ENCODE results near the gene WWOX.

Gene WWOX

DNA sequence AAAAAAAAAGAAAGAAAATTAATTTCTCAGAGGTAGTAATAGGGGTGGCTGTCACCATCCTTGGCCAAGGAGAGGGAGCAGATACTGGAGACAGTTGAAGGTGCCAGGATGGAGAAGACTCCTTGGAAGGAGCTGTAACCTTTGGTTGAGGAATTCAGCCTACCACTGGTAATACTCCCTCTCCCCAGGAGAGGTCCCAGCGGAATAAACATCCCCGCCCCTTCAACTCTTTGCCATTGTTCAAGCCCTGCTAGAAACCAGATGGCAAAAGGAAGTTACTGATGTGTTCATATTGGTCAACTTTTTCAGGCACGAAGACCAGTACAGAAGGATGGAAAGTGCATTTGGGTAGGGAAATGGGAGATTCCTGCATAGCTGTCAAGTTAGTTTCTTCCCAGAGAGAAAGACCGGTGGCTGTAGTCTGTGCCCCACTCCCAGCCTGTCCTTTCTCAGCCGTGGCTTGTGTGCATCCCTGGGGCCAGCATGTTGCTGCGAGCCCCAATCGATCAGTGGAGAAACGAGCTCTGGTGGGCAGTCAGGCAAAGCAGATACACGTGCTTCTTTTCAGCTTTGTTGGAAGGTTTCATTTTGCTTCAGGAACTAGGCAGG lies 889.0 kb downstream of the WWOX start:
- in situ Hi-C loops (cut with HindIII; ENCODE audit: low sequenced_read_pairs), result no loop called here

GRCh38 chr16:78990309-78990701 lies 890.9 kb downstream of the WWOX start:
- in situ Hi-C loops (cut with HindIII; ENCODE audit: low sequenced_read_pairs), result no loop called here

- in situ Hi-C loops (cut with HindIII; ENCODE audit: low sequenced_read_pairs), result no loop called here
These were observed 892.5 kb downstream of the WWOX start for GRCh38 chr16:78992001-78992400.

- in situ Hi-C loops (cut with HindIII; ENCODE audit: low sequenced_read_pairs), result no loop called here
These were observed 893.9 kb downstream of the WWOX start for GRCh38 chr16:78993346-78993745.

DNA sequence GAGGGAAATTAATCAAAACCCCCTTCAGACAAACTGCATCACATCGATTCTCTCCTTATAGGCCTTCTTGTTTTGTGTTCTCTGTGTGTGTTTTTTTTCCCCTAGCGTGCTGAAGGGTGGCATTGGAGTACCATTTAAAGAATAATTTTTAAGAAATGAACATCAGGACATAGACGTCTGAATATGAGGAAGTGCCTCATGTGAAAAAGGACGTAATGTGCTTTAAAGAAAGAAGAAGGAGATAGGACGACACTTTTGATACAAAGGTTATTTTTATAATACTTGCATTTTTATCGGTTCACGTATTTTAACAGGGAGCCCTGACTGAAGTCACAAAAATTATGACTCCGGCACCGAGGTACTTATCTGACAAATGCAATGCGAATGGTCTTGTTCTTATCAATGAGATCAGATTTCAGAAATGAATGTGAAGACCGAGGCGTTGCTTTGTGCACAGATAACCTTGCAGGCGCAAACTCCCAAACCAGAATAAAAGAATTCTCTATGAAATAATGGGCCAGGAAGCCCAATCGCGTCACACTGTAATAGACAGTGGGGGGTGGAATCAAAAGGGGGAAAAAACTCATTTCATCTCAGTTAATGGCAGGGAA lies 894.8 kb downstream of the WWOX start:
- in situ Hi-C loops (cut with HindIII; ENCODE audit: low sequenced_read_pairs), result no loop called here

DNA sequence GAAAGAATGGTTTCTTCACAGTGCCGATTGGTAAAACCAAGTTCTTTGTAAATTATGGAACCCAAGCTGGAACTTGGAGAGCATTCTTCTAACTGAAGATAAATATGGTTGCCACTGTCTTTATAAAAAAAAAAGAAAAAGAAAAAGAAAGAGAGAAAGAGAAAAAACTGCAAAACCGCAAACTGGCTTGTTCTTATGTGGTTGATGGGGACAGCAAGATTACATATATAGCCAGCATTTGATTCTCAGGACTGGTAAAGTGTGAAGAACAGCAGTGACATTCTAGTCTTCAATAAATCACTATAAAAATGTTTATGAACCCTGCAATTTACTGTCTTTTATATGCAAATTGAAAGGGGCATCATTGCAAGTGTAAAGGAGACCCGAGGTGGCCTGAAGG lies 896.0 kb downstream of the WWOX start:
- in situ Hi-C loops (cut with HindIII; ENCODE audit: low sequenced_read_pairs), result no loop called here

- in situ Hi-C loops (cut with HindIII; ENCODE audit: low sequenced_read_pairs), result no loop called here
These were observed 897.3 kb downstream of the WWOX start for GRCh38 chr16:78996790-78997189.

- in situ Hi-C loops (cut with HindIII; ENCODE audit: low sequenced_read_pairs), result no loop called here
These were observed 899.4 kb downstream of the WWOX start for GRCh38 chr16:78998879-78999278.

- in situ Hi-C loops (cut with HindIII; ENCODE audit: low sequenced_read_pairs), result no loop called here
These were observed 901.9 kb downstream of the WWOX start for GRCh38 chr16:79001156-79001967.

- in situ Hi-C loops (cut with HindIII; ENCODE audit: low sequenced_read_pairs), result no loop called here
These were observed 903.7 kb downstream of the WWOX start for GRCh38 chr16:79003026-79003609.

- in situ Hi-C loops (cut with HindIII; ENCODE audit: low sequenced_read_pairs), result no loop called here
These were observed 904.9 kb downstream of the WWOX start for GRCh38 chr16:79004309-79004708.

- in situ Hi-C loops (cut with HindIII; ENCODE audit: low sequenced_read_pairs), result no loop called here
These were observed 905.6 kb downstream of the WWOX start for GRCh38 chr16:79005096-79005495.

DNA sequence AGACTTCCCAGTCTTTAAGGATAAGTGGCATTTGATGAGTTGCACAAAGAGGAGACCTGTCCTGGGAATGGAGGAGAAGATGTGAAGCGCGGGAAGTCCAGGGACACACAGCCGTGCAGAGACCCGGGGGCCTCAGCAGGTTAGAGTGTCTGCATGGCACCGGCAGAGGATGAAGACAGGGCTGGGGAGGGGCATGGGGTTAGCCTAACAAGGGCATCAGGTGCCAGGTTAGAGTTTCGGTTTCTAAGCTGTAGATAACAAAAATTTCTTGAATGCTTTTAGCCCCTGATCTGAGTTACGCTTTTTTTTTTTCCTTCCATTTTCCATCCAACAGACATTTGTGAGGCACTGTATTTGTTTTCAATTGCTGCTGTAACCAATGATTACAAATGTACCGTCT lies 906.8 kb downstream of the WWOX start:
- in situ Hi-C loops (cut with HindIII; ENCODE audit: low sequenced_read_pairs), result no loop called here

DNA sequence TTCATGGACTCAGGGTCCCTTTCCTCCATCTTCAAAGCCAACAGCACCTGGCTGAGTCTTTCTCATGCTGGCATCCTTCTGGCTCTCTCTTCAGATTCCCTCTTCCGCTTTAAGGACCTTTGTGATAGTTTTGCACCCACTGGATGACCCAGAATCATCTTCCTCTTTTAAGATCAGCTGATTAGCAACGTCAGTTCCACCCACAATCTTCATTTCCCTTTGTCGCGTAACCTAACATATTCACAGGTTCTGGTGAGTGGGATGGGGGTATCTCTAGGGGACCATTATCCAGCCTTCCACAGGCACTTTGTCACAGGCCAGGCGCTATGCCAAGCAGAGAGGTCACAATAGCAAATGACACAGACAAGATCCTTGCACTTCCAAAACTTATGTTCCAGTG lies 907.3 kb downstream of the WWOX start:
- in situ Hi-C loops (cut with HindIII; ENCODE audit: low sequenced_read_pairs), result no loop called here

GRCh38 chr16:79007614-79008013 lies 908.2 kb downstream of the WWOX start:
- in situ Hi-C loops (cut with HindIII; ENCODE audit: low sequenced_read_pairs), result no loop called here

DNA sequence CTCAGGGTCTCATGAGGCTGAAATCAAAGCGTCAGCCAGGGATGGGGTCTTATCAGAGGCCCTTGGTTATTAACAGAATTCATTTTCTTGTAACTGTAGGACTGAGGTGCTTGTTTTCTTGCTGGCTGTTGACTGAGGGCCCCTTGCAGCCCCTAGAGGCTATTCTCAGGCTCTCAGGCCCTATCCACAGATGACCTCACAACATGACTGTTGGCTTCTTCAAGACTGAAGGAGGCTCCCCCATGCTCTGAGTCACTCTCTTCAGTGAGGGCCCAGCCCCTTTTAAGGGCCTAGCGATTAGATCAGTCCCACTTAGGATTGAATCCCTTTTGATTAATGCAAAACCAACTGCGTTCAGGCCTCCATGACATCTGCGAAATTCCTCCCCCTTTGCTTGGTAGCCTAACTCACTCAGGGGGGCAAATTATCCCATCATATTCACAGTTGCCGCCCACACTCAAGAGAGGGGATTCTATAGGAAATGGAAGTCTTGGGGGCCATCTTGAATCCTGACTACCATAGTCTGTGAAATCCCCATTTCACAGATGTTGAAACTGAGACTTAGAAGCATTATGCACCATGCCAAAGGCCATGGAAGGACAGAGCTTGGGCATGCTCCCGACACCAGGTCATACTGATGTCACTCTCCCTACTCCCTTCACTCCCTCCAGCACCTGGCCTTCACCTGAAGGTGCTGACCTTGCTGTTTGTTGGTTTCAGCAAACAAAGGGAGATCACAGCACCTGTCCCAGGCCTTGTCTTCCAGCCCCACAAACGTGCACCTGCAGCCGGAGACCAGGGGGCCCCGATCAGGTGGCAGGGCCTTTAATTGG lies 908.8 kb downstream of the WWOX start:
- in situ Hi-C loops (cut with HindIII; ENCODE audit: low sequenced_read_pairs), result no loop called here

- in situ Hi-C loops (cut with HindIII; ENCODE audit: low sequenced_read_pairs), result no loop called here
These were observed 909.4 kb downstream of the WWOX start for GRCh38 chr16:79008869-79009179.

DNA sequence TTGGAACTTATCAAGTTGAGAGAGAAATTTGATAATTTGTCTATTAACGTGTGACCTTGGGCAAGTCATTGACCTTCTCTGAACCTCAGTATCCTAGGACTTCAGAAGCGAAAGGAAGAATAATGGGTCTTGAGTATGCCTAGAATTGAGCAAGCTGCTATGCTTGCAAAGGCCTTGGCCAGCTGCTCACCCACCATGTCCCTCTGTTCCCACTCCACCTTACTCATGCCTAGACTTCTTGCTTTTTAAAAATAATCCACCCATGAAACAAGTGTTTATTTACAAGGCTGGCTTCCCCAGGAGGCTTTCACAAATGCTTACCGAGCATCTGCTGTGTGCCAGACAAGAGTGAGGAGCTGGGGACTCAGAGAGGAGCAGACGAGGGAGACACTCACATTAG lies 910.4 kb downstream of the WWOX start:
- in situ Hi-C loops (cut with HindIII; ENCODE audit: low sequenced_read_pairs), result no loop called here

- in situ Hi-C loops (cut with HindIII; ENCODE audit: low sequenced_read_pairs), result no loop called here
These were observed 911.8 kb downstream of the WWOX start for GRCh38 chr16:79011282-79011681.

GRCh38 chr16:79012671-79013434 lies 913.4 kb downstream of the WWOX start:
- in situ Hi-C loops (cut with HindIII; ENCODE audit: low sequenced_read_pairs), result no loop called here
